GM12891 (cell line): Measurements from ENCODE around the gene MACROH2A1.

ENCODE experiments used
- PAX5 ChIP-seq: IDR thresholded peaks from 2 replicates; pipeline ENCODE4 v1.6.1; 2011; ENCODE audit warnings: low read length, moderate library complexity, mild to moderate bottlenecking; ENCODE audit not compliant: insufficient read depth, severe bottlenecking
- POLR2A ChIP-seq: IDR thresholded peaks from 2 replicates; pipeline ENCODE4 v1.6.1; 2011; ENCODE audit warnings: low read depth, low read length, control low read depth
- POLR2AphosphoS5 ChIP-seq: IDR thresholded peaks from 2 replicates; pipeline ENCODE4 v1.6.1; 2011; ENCODE audit warnings: low read depth, low read length, control low read depth
- TAF1 ChIP-seq: IDR thresholded peaks from 2 replicates; pipeline ENCODE4 v1.6.1; 2011; ENCODE audit warnings: low read depth, low read length, control low read depth

- no peak for TF ChIP-seq POLR2A
- TF ChIP-seq TAF1 = no peak
- TF ChIP-seq POLR2AphosphoS5 = no peak
- no peak for TF ChIP-seq PAX5
These were observed 25.1 kb downstream of the MACROH2A1 start for GRCh38 chr5:135373736-135374515.
